Panc1 (cell line): ENCODE data around the gene ACVR1B. TPM values are rescaled to one million over a fixed set of nuclear protein-coding genes. Genes with fewer than 3 reads are reported as not detected.

ENCODE experiments used
- ATAC-seq: fragments of 200-7000 bp; cut with Tn5 transposase; 2 replicates; pipeline ENCODE4 v1.9.1; 2020; ENCODE audit warnings: mild to moderate bottlenecking, moderate library complexity
- BruUV-seq: library from RNA; stranded (reverse); fragments of 400-500 nt; replicated peaks from 2 replicates; lab custom pipeline; 2021; lab: Mats Ljungman, UMichigan
- CTCF ChIA-PET: fragments of 300-600 bp; sonication (Branson Sonifier 250); formaldehyde crosslinking; loops from one replicate; lab custom pipeline; 2022; ENCODE audit warnings: antibody characterized with exemption; lab: Charles Lee
- POLR2A ChIA-PET: fragments of 300-600 bp; sonication (Branson Sonifier 250); formaldehyde crosslinking; loops from one replicate; lab custom pipeline; 2022; ENCODE audit warnings: antibody characterized with exemption; lab: Charles Lee
- DNase-seq: peaks from one replicate; pipeline ENCODE4 v3.0.0-alpha.2; 2010; ENCODE audit warnings: low read depth, low spot score
- H3K27ac ChIP-seq: 2 replicates; pipeline ENCODE4 v1.5.1; 2011; ENCODE audit warnings: mild to moderate bottlenecking, low read length, inconsistent platforms
- H3K27me3 ChIP-seq: fragments of 200-500 bp; sonication (Bioruptor generic); 2 replicates; pipeline ENCODE4 v1.6.0; 2014; ENCODE audit warnings: low read length, inconsistent platforms; ENCODE audit not compliant: control insufficient read depth, insufficient read depth
- H3K36me3 ChIP-seq: fragments of 200-500 bp; sonication (Bioruptor generic); 2 replicates; pipeline ENCODE4 v1.5.1; 2014; ENCODE audit warnings: inconsistent platforms, mild to moderate bottlenecking, low read length, moderate library complexity; ENCODE audit not compliant: control insufficient read depth, insufficient read depth
- H3K4me1 ChIP-seq: 2 replicates; pipeline ENCODE4 v1.5.1; 2011; ENCODE audit warnings: inconsistent platforms, mild to moderate bottlenecking, low read length, moderate library complexity; ENCODE audit not compliant: control insufficient read depth, insufficient read depth
- H3K4me3 ChIP-seq, 2 experiments: 2 replicates each; pipeline ENCODE4 v1.5.1; 2011 to 2012; ENCODE audit warnings: low read depth in 2 of 2, low read length in 2 of 2, mild to moderate bottlenecking in 2 of 2, inconsistent platforms in 1 of 2, moderate library complexity in 1 of 2
- H3K9me3 ChIP-seq: fragments of 200-500 bp; sonication (Bioruptor generic); 2 replicates; pipeline ENCODE4 v1.5.1; 2014; ENCODE audit warnings: low read depth, mild to moderate bottlenecking, inconsistent platforms, low read length, moderate library complexity; ENCODE audit not compliant: control insufficient read depth, insufficient read depth
- CTCF ChIP-seq: fragments of 450-650 bp; IDR thresholded peaks from 2 replicates; pipeline ENCODE4 v1.5.1; 2017; ENCODE audit warnings: mild to moderate bottlenecking
- POLR2AphosphoS5 ChIP-seq: IDR thresholded peaks from 2 replicates; pipeline ENCODE4 v1.6.1; 2012; ENCODE audit warnings: mild to moderate bottlenecking, low read depth, low read length, moderate library complexity
- REST ChIP-seq, 2 experiments: IDR thresholded peaks; 2 replicates each; pipeline ENCODE4 v1.6.1; 2011 to 2012; ENCODE audit warnings: low read depth in 2 of 2, control low read depth in 1 of 2, low read length in 1 of 2, mild to moderate bottlenecking in 1 of 2, moderate library complexity in 1 of 2; ENCODE audit not compliant: insufficient read depth in 1 of 2
- SIN3A ChIP-seq: IDR thresholded peaks from 2 replicates; pipeline ENCODE4 v1.6.1; 2012; ENCODE audit warnings: low read depth, mild to moderate bottlenecking, low read length, moderate library complexity, borderline replicate concordance; ENCODE audit not compliant: insufficient read depth
- TCF7L2 ChIP-seq: IDR thresholded peaks from 2 replicates; pipeline ENCODE4 v1.6.1; 2011; ENCODE audit warnings: mild to moderate bottlenecking, low read depth, low read length, inconsistent platforms
- in situ Hi-C: cut with HindIII; loops from 2 replicates; pipeline ENCODE4 v1.10.0; 2016; ENCODE audit warnings: low sequenced_read_pairs, low pct_unique_long_range_greater_than_20kb
- intact Hi-C: fragments of 100-400 bp; cut with micrococcal nuclease; formaldehyde crosslinking; loops from one replicate; pipeline ENCODE4 v1.10.0; 2022; ENCODE audit not compliant: unreplicated experiment
- total RNA-seq: library from RNA; stranded (reverse); gene quantifications from one replicate; pipeline ENCODE4 v1.2.1, GENCODE V29; 2021; ENCODE audit not compliant: unreplicated experiment

ACVR1B gene
- total RNA-seq, 1 experiment from 2014 or later: 23.0 TPM

GRCh38 chr12:51942501-51943000, 8.9 kb upstream of the ACVR1B start:
- Histone ChIP-seq H3K4me1 (no peaks in the 10 kb centered on the region), H3K27ac (no peak overlapping the region), H3K4me3 (no peak overlapping the region), H3K9me3 (peaks cover 16% of the 10 kb centered on the region), H3K36me3 (no peaks in the 10 kb centered on the region), H3K27me3 (no peaks in the 10 kb centered on the region; the same call in 1 of the 2 replicates)
- no peak for DNase-seq
- no peak for TF ChIP-seq CTCF
- TF ChIP-seq POLR2AphosphoS5: no peak
- TF ChIP-seq TCF7L2: no peak
- no peak for TF ChIP-seq SIN3A
- no peak for TF ChIP-seq REST (IDR thresholded peaks at IDR 0.05; ENCODE audit: insufficient read depth in 1 of 2, low read depth in 2 of 2, low read length in 1 of 2)
- no peak for ATAC-seq
- in situ Hi-C loops: no loop called here
- CTCF ChIA-PET: no interaction called here
- intact Hi-C loops: no loop called here
- BruUV-seq: no TSS peak
- POLR2A ChIA-PET: no interaction called here

- Histone ChIP-seq H3K4me3 (no peak overlapping the region), H3K27me3 (no peaks in the 10 kb centered on the region), H3K4me1 (no peaks in the 10 kb centered on the region), H3K36me3 (no peaks in the 10 kb centered on the region), H3K9me3 (peaks cover 16% of the 10 kb centered on the region), H3K27ac (no peak overlapping the region)
- no peak for DNase-seq
- ChIA-PET CTCF (no interaction called here), POLR2A (no interaction called here)
- intact Hi-C loops (no loop called here), in situ Hi-C loops (no loop called here)
- BruUV-seq: no TSS peak
- ATAC-seq: no peak
- TF ChIP-seq CTCF (no peak), SIN3A (no peak), POLR2AphosphoS5 (no peak), TCF7L2 (no peak), REST (IDR thresholded peaks at IDR 0.05; ENCODE audit: insufficient read depth in 1 of 2, low read depth in 2 of 2, low read length in 1 of 2) (no peak)
Measured at GRCh38 chr12:51943346-51943745, 8.2 kb upstream of the ACVR1B start.
